SK-N-SH treated with all-trans-retinoic acid at 6 μM for 48 hours (cell line): Measurements from ENCODE around the gene BRINP3.

ENCODE experiments used
- ATAC-seq: fragments of 200-7000 bp; cut with Tn5 transposase; 3 replicates; pipeline ENCODE4 v1.9.1; 2020; ENCODE audit warnings: mild to moderate bottlenecking, moderate library complexity
- ARNTL ChIP-seq: fragments of 450-650 bp; formaldehyde crosslinking; IDR thresholded peaks from 2 replicates; pipeline ENCODE4 v1.5.0; 2020; ENCODE audit warnings: low read depth, mild to moderate bottlenecking, moderate library complexity, borderline replicate concordance
- BACH2 ChIP-seq: fragments of 250-450 bp; sonication (Bioruptor Pico); IDR thresholded peaks from 2 replicates; pipeline ENCODE4 v1.9.0; 2021; ENCODE audit warnings: mild to moderate bottlenecking, borderline replicate concordance
- CREB5 ChIP-seq: fragments of 250-450 bp; sonication (Bioruptor Pico); IDR thresholded peaks from 2 replicates; pipeline ENCODE4 v1.5.1; 2020; ENCODE audit warnings: low read depth, mild to moderate bottlenecking, moderate library complexity
- CSDC2 ChIP-seq: fragments of 250-450 bp; sonication (Bioruptor Pico); IDR thresholded peaks from 2 replicates; pipeline ENCODE4 v1.5.0; 2020; ENCODE audit warnings: mild to moderate bottlenecking, moderate library complexity
- CSRNP3 ChIP-seq: fragments of 250-450 bp; sonication (Bioruptor Pico); IDR thresholded peaks from 2 replicates; pipeline ENCODE4 v1.5.1; 2021; ENCODE audit warnings: mild to moderate bottlenecking, moderate library complexity
- GLIS3 ChIP-seq: fragments of 250-450 bp; sonication (Bioruptor Pico); IDR thresholded peaks from 2 replicates; pipeline ENCODE4 v1.5.0; 2020; ENCODE audit warnings: mild to moderate bottlenecking, moderate library complexity
- ISL1 ChIP-seq: fragments of 250-450 bp; sonication (Bioruptor Pico); IDR thresholded peaks from 2 replicates; pipeline ENCODE4 v2.1.2; 2022; ENCODE audit warnings: mild to moderate bottlenecking, moderate library complexity
- OSR1 ChIP-seq: fragments of 250-450 bp; sonication (Bioruptor Pico); IDR thresholded peaks from 2 replicates; pipeline ENCODE4 v1.8.0; 2022; ENCODE audit warnings: moderate library complexity, mild to moderate bottlenecking, inconsistent platforms
- POU6F1 ChIP-seq: fragments of 250-450 bp; sonication (Bioruptor Pico); IDR thresholded peaks from 2 replicates; pipeline ENCODE4 v1.8.0; 2021; ENCODE audit warnings: low read depth, mild to moderate bottlenecking, moderate library complexity, borderline replicate concordance
- PPARA ChIP-seq: fragments of 250-450 bp; sonication (Bioruptor Pico); IDR thresholded peaks from 2 replicates; pipeline ENCODE4 v1.5.0; 2020; ENCODE audit warnings: mild to moderate bottlenecking, borderline replicate concordance
- RARB ChIP-seq: fragments of 250-450 bp; sonication (Bioruptor Pico); IDR thresholded peaks from 2 replicates; pipeline ENCODE4 v1.8.0; 2021; ENCODE audit warnings: mild to moderate bottlenecking, moderate library complexity
- TSHZ2 ChIP-seq: fragments of 250-450 bp; sonication (Bioruptor Pico); IDR thresholded peaks from 2 replicates; pipeline ENCODE4 v1.5.0; 2020; ENCODE audit warnings: mild to moderate bottlenecking, moderate library complexity
- ZC3H10 ChIP-seq: fragments of 250-450 bp; sonication (Bioruptor Pico); IDR thresholded peaks from 2 replicates; pipeline ENCODE4 v1.5.1; 2021; ENCODE audit warnings: mild to moderate bottlenecking, moderate library complexity
- ZNF565 ChIP-seq: fragments of 450-650 bp; formaldehyde crosslinking; conservative IDR thresholded peaks from 2 replicates; pipeline ENCODE4 v1.5.0; 2020; ENCODE audit warnings: low read depth, mild to moderate bottlenecking, moderate library complexity
- ZNF8 ChIP-seq: fragments of 450-650 bp; formaldehyde crosslinking; IDR thresholded peaks from 2 replicates; pipeline ENCODE4 v1.5.0; 2020; ENCODE audit warnings: mild to moderate bottlenecking, moderate library complexity

The BRINP3 gene

GRCh38 chr1:190147616-190148015 is 330.0 kb downstream of the BRINP3 start (continued):
- TF ChIP-seq CSRNP3 (CRISPR knock-in tag): no peak
- TF ChIP-seq PPARA (CRISPR knock-in tag): no peak
- TF ChIP-seq OSR1 (CRISPR knock-in tag): no peak
- TF ChIP-seq RARB (CRISPR knock-in tag): no peak

GRCh38 chr1:190144650-190145049 is 333.0 kb downstream of the BRINP3 start:
- ATAC-seq: no peak
- TF ChIP-seq POU6F1 (CRISPR knock-in tag) (no peak), ZNF8 (CRISPR knock-in tag) (no peak)

- TF ChIP-seq POU6F1 (CRISPR knock-in tag): no peak
- no peak for TF ChIP-seq GLIS3
- no peak for TF ChIP-seq TSHZ2 (CRISPR knock-in tag)
- no peak for TF ChIP-seq ARNTL (CRISPR knock-in tag)
- TF ChIP-seq ZNF8 (CRISPR knock-in tag): no peak
- no peak for TF ChIP-seq CSDC2 (CRISPR knock-in tag)
- TF ChIP-seq ZNF565 (CRISPR knock-in tag): no peak
- TF ChIP-seq ZC3H10 (CRISPR knock-in tag): no peak
- TF ChIP-seq RARB (CRISPR knock-in tag): no peak
- TF ChIP-seq OSR1 (CRISPR knock-in tag): no peak
- no peak for TF ChIP-seq CREB5
- TF ChIP-seq CSRNP3 (CRISPR knock-in tag): no peak
- no peak for TF ChIP-seq ISL1 (CRISPR knock-in tag)
- TF ChIP-seq BACH2: no peak
- no peak for ATAC-seq
These were observed 337.0 kb downstream of the BRINP3 start for GRCh38 chr1:190140644-190141043.

- no peak for ATAC-seq
- TF ChIP-seq POU6F1 (CRISPR knock-in tag): no peak
- TF ChIP-seq BACH2: no peak
These were observed 339.0 kb downstream of the BRINP3 start for GRCh38 chr1:190138702-190139101.
